Natural killer cell (primary cell): ENCODE data around the gene UTP11. TPM values are rescaled to one million over a fixed set of nuclear protein-coding genes. Genes with fewer than 3 reads are reported as not detected.

ENCODE experiments used
- ATAC-seq, 3 donors: fragments of 150-1000 bp in 2 of 3; fragments of 200-7000 bp in 1 of 3; cut with Tn5 transposase; 1 replicate in 1 of 3; 2 replicates in 2 of 3; pipeline ENCODE4 v1.10.0; 2021; ENCODE audit warnings: mild to moderate bottlenecking in 2 of 3, moderate library complexity in 2 of 3
- DNase-seq, 2 donors: peaks; one replicate each; pipeline versions ENCODE4 v3.0.0 to v3.0.0-alpha.2; 2013 to 2021; ENCODE audit warnings: mixed read lengths in 1 of 2
- H3K27ac ChIP-seq: one replicate; pipeline ENCODE4 v1.5.1; 2013; ENCODE audit warnings: mild to moderate bottlenecking, low read length
- H3K27me3 ChIP-seq: one replicate; pipeline ENCODE4 v1.6.1; 2013; ENCODE audit warnings: low read length; ENCODE audit not compliant: control insufficient read depth, insufficient read depth
- H3K36me3 ChIP-seq: one replicate; pipeline ENCODE4 v1.6.1; 2013; ENCODE audit warnings: low read length; ENCODE audit not compliant: control insufficient read depth, insufficient read depth
- H3K4me1 ChIP-seq: one replicate; pipeline ENCODE4 v1.6.1; 2013; ENCODE audit warnings: low read length; ENCODE audit not compliant: control insufficient read depth, insufficient read depth
- H3K4me3 ChIP-seq: one replicate; pipeline ENCODE4 v1.5.1; 2013; ENCODE audit warnings: low read length
- H3K9me3 ChIP-seq: one replicate; pipeline ENCODE4 v1.6.1; 2013; ENCODE audit warnings: low read length; ENCODE audit not compliant: control insufficient read depth, insufficient read depth
- H3K27ac Mint-ChIP-seq, 2 donors: one replicate each; pipeline ENCODE4 v1.8.0; 2022; ENCODE audit warnings: mild to moderate bottlenecking in 2 of 2, mixed read lengths in 2 of 2, moderate library complexity in 1 of 2
- H3K27me3 Mint-ChIP-seq, 2 donors: one replicate each; pipeline ENCODE4 v1.8.0; 2022; ENCODE audit warnings: low read depth in 2 of 2, mixed read lengths in 2 of 2
- H3K36me3 Mint-ChIP-seq: one replicate; pipeline ENCODE4 v1.8.0; 2022; ENCODE audit warnings: mixed read lengths
- H3K4me1 Mint-ChIP-seq, 2 donors: one replicate each; pipeline ENCODE4 v1.8.0; 2022; ENCODE audit warnings: mixed read lengths in 2 of 2
- H3K4me3 Mint-ChIP-seq: one replicate; pipeline ENCODE4 v1.8.0; 2022; ENCODE audit warnings: mild to moderate bottlenecking, moderate library complexity, mixed read lengths
- H3K9me3 Mint-ChIP-seq, 2 donors: one replicate each; pipeline ENCODE4 v1.8.0; 2022; ENCODE audit warnings: mixed read lengths in 2 of 2
- CTCF ChIP-seq: fragments of 200-600 bp; IDR thresholded peaks from one replicate; pipeline ENCODE4 v1.8.0; 2022; ENCODE audit warnings: antibody characterized with exemption
- WGBS: methylation state at CpG from one replicate; pipeline ENCODE4 v1.1.7; 2013; ENCODE audit warnings: missing lambda C conversion rate; ENCODE audit not compliant: insufficient coverage; 5-methylcytosine and 5-hydroxymethylcytosine counted together
- intact Hi-C: fragments of 100-400 bp; cut with micrococcal nuclease; formaldehyde crosslinking; loops from one replicate; pipeline ENCODE4 v1.14.2; 2022
- total RNA-seq, 4 donors: library from RNA; stranded (reverse); fragments of 120-200 nt in 1 of 4; gene quantifications; one replicate each; pipeline versions ENCODE4 v1.2.3 to v1.2.4, GENCODE V29; 2013 to 2022

Gene UTP11
- total RNA-seq, 3 donors from 2014 or later (not counting 1 experiment from before 2014, with no cell fraction given): 13.4 to 20.7 (median 19.2) TPM

DNA sequence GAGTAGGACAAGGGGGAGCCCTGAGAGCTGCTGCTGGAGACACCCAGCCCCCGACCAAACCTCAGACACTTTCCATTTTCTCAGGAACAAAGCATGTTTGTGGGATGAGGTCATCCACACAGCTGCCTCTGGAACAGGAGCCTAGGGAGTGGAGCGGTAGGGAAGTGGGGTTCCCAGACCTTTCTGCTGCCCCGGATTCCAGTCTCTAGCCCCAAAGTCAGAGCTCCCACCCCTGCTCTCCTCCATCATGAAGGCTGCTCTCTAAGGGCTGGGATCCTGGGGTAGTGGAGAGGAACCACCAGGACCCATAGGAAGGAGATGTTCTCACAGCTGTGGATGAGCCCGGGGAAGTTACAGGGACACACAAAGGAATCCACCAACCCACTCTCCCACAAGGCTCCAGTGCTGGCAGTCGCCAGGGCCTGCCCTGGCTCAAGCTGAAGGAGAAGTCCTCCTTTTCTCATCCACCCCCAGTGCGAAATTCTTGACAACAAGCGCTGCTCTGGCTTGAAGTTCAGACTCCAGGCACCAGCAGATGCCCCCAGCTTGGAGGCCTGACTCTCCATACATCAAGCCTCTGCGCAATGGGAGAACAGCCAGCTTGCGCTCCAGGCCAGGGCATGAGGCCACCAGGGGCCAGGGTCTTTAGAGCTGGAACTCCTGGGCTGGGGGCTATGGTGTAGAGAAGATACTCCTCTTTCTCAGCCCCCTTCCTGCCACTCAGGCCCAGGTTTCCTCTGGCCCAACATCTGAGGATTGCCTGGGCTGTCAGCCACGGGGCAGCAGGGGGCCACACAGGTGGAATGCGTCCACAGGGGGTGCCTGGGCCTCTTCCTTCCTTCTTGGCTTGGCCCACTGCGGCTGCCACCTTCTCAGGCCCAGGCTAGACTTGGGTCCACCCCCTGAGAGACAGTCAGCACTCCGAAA lies 11.7 kb upstream of the UTP11 start:
- Histone ChIP-seq H3K4me3 (no peak overlapping the region), H3K27me3 (no peaks in the 10 kb centered on the region), H3K9me3 (no peaks in the 10 kb centered on the region), H3K36me3 (peaks cover 24% of the 10 kb centered on the region), H3K27ac (peak overlapping the region; percentile 50), H3K4me1 (peaks cover 77% of the 10 kb centered on the region)
- DNase-seq (no peak), ATAC-seq (peak; percentile 36 to 65 (median 56))
- TF ChIP-seq CTCF: no peak
- Mint-ChIP-seq H3K36me3 (no peaks in the 10 kb centered on the region), H3K4me3 (peak overlapping the region; percentile 66), H3K4me1 (peaks cover 58 to 68% of the 10 kb centered on the region in 2 donors), H3K27ac (peak overlapping the region; percentile 88 to 92), H3K27me3 (no peaks in the 10 kb centered on the region), H3K9me3 (no peaks in the 10 kb centered on the region)
- WGBS: 47% methylated on average over 11 of the region's 13 CpGs
- intact Hi-C loops: loop anchor here (10.0 kb wide), 1 partner anchor 526 kb away; the partner anchor contains the start of gene ZC3H12A

GRCh38 chr1:38003261-38004250 lies 9.0 kb upstream of the UTP11 start:
- H3K36me3 ChIP-seq: peaks cover 3% of the 10 kb centered on the region
- no peak for ATAC-seq
- 79% methylated on average over 6 of the region's 8 CpGs for WGBS
- no peak for DNase-seq
- H3K4me3 ChIP-seq: peak overlapping the region; percentile 36
- intact Hi-C loops: loop anchor here (10.0 kb wide), 1 partner anchor 529 kb away; the partner anchor contains the start of gene ZC3H12A
- peak overlapping the region; percentile 44 for H3K27ac ChIP-seq
- H3K9me3 Mint-ChIP-seq: no peaks in the 10 kb centered on the region
- H3K36me3 Mint-ChIP-seq: no peaks in the 10 kb centered on the region
- no peaks in the 10 kb centered on the region for H3K27me3 Mint-ChIP-seq
- peak overlapping the region; percentile 98 for H3K4me3 Mint-ChIP-seq
- H3K9me3 ChIP-seq: no peaks in the 10 kb centered on the region
- peak overlapping the region; percentile 89 to 92 for H3K27ac Mint-ChIP-seq
- H3K4me1 ChIP-seq: peaks cover 85% of the 10 kb centered on the region
- peaks cover 60 to 65% of the 10 kb centered on the region in 2 donors for H3K4me1 Mint-ChIP-seq
- TF ChIP-seq CTCF: no peak
- no peaks in the 10 kb centered on the region for H3K27me3 ChIP-seq

- Mint-ChIP-seq H3K36me3 (no peaks in the 10 kb centered on the region), H3K9me3 (no peaks in the 10 kb centered on the region), H3K4me3 (peak overlapping the region; percentile 98), H3K4me1 (peaks cover 59 to 65% of the 10 kb centered on the region in 2 donors), H3K27me3 (no peaks in the 10 kb centered on the region), H3K27ac (peak overlapping the region; percentile 89 to 92)
- 8% methylated on average over 25 of the region's 26 CpGs for WGBS
- H3K27ac ChIP-seq: peak overlapping the region; percentile 44
- no peaks in the 10 kb centered on the region for H3K27me3 ChIP-seq
- no peak for TF ChIP-seq CTCF
- no peaks in the 10 kb centered on the region for H3K9me3 ChIP-seq
- ATAC-seq (peak; percentile 16 to 32 (median 31)), DNase-seq (peak in 1 of 2 donors; percentile 49)
- H3K4me3 ChIP-seq: peak overlapping the region; percentile 36
- intact Hi-C loops: loop anchor here (5.0 to 10.0 kb wide), 2 partner anchors 72 to 530 kb away; partner anchors contain the start of gene ZC3H12A
- no peaks in the 10 kb centered on the region for H3K36me3 ChIP-seq
- H3K4me1 ChIP-seq: peaks cover 85% of the 10 kb centered on the region
These were observed 8.0 kb upstream of the UTP11 start for GRCh38 chr1:38004284-38005108.
